ENCODE results near the gene VGF.

The VGF gene

DNA sequence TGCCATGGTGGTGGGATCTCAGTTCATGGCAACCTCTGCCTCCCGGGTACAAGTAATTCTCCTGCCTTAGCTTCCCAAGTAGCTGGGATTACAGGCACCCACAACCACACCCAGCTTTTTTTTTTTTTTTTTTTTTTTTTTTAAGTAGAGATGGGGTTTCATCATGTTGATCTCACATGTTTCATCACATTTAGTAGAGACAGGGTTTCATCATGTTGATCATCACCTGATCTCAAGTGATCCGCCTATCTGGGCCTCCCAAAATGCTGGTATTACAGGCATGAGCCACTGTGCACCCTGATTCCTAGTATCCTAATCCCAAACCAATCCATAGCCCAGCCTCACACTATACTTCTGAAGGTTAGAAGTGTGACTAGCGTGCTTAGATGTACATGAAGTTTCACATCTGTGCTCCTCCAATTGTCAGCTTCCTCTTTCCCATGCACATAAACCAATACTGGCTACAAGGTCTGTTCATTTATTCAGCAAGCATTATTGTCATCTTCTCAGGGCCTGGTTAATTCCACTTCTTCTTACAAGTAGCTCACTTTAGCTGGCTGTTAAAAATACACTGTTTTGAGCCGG, 21.6 kb upstream of the VGF start:
- no peak for DNase-seq (ENCODE audit: low read depth)
- H3K4me3 ChIP-seq (ENCODE audit: low read depth, low read length): no peak overlapping the region

DNA sequence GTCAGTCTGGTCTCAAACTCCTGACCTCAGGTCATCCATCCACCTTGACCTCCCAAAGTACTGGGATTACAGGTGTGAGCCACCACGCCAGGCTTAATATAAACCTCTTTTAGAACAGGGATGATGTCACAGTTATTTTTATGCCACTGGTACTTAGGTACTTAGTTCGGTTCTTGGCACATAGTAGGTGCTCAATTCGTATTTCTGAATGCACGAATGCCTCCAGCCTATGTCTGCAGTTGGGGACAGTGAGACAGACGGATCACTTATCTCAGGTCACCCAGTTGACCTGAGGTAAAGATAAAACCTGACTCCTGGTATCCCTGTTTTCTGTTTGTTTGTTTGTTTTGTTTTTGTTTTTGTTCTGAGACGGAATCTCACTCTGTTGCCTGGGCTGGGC, 20.8 kb upstream of the VGF start:
- no peak for DNase-seq (ENCODE audit: low read depth)
- H3K4me3 ChIP-seq (ENCODE audit: low read depth, low read length): no peak overlapping the region

DNA sequence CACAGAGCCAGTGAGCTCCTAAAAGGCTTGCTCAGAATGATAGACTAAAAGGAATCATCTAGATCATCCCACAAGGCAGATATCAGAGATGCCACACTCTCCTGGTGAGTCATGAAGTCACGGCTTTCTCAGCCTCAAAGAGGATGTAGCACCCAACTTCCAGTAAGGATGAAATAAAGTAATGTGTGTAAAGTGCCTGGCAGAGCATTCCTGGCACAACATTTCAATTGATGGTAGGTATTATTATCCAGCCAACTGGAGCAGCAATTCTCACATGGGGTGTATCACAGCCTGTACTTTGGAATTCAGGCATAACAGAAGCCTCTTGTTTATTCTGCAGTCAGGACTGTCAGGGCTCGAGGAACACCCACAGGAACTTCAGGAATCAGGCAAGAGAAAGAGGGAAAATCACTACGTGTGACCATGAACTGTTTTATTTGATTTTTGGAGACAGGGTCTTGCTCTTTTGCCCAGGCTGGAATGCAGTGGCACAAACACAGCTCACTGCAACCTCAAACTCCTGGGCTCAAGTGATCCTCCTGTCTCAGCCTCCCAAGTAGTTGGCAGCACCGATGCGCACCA, 20.0 kb upstream of the VGF start:
- DNase-seq (ENCODE audit: low read depth): no peak
- no peak overlapping the region for H3K4me3 ChIP-seq (ENCODE audit: low read depth, low read length)

DNA sequence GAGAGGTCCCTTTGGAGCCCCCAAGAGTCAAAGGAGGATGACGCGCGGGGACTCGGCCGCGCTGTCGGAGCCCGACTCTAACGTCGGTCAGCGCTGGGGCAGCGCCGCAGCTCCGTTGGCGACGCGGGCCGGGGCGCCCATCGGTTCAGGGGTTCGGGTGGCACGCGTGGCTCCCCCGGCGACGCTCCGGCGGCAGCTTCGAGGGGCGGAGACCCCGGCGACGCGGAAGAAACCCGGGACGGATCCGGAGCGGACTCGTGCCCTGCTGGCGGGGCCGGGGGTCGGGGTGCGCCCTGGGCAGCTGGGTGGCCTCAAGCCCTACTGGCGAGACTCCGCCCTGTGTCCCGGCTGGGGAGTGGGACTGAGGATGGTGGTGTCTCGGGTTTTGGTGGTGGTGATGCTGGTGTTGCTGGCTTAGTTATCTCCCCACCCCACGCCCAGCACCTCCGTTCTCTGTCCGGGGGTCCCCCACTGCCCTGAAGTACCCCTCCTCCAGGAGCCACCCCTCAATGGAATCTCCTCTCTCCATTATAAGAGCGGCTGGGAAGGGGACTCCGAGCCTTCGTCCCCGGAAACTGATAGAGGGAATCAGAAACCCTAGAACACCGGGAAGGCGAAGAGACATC, 14.9 kb upstream of the VGF start, which contains the start of gene NAT16:
Gene NAT16 (minus strand): TSS at position 164 of the 626 bp plus-strand sequence. CDS start 5,486 bp downstream, outside the sequence.
- no peak for DNase-seq (ENCODE audit: low read depth)
- H3K4me3 ChIP-seq (ENCODE audit: low read depth, low read length): no peak within 1 kb of the TSS

DNA sequence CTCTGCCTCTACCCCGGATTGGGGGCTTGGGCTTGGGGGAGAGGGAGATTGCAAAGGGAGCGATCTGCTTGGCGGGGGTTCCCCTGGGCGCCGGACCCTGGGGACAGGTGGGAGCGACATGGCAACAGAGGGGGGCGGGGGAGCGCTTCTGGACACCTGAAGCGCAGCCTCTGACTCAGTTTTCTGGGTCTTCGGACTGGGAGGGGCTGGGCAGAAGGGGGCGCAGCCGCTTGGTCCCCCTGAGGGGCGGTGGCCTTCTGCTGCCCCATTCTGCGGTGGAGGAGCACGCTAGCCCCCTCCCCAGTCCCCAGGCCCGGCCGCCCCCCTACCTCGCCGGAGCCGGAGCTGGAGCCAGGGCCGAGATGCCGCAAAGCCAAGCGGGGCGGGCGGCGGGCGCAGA, 14.3 kb upstream of the VGF start:
- H3K4me3 ChIP-seq (ENCODE audit: low read depth, low read length): no peak overlapping the region

DNA sequence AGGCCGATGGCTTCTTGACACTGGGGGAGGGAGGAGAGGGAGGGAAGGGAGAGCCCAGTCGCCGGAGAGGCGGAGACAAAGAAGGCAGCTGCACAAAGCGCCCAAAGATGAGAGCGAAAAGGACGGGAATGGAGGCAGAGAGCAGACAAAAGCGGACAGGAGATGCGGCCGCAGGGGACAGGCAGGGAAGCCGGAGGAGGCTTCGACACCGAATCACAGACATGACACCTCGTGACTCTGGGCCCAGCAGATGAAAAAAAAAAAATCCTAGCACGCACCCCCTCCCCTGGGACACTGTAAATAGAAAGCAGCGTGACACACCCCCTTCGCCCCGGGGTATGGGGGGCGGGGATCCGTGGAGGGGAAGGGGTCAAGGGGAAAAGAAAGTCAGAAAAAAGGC, 13.7 kb upstream of the VGF start:
- no peak overlapping the region for H3K4me3 ChIP-seq (ENCODE audit: low read depth, low read length)
- no peak for DNase-seq (ENCODE audit: low read depth)

More for the DNA sequence above, 14.3 kb upstream of the VGF start:
- no peak for DNase-seq (ENCODE audit: low read depth)

DNA sequence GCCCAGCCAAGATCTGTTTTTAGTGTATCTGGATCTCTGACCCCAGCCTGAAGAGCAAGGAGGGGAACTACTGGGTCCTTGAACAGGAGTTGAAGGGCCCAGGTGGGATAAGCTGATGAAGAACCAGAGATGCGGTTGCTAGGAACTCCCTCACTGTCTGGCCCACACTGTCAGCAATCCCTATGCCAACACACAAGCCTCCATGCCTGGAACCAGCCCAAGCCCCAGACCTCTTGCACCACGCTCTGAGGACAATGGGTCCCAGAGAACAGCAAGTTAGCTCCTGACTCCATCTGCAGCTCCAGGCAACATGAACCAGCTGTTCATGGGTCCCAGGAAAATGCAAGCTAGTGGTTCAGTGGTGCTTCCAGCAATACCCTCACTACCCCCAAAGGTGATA, 12.3 kb upstream of the VGF start:
- no peak for DNase-seq (ENCODE audit: low read depth)
- no peak overlapping the region for H3K4me3 ChIP-seq (ENCODE audit: low read depth, low read length)

DNA sequence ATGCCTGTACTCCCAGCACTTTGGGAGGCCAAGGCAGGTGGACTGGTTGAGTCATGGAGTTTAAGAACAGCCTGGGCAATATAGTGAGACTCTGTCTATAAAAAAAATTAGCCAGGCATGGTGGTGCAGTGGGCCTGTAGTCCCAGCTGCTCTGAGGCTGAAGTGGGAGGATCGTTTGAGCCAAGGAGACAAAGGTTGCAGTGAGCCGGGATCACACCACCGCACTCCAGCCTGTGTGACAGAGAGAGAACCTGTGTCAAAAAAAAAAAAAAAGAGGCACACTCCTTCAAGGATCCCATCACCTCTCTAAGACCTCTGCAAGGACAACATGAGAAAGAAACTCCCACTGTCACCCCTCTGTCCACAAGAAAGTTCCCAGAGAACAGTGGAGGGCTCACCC, 10.3 kb upstream of the VGF start:
- H3K4me3 ChIP-seq (ENCODE audit: low read depth, low read length): no peak overlapping the region
- DNase-seq (ENCODE audit: low read depth): no peak

DNA sequence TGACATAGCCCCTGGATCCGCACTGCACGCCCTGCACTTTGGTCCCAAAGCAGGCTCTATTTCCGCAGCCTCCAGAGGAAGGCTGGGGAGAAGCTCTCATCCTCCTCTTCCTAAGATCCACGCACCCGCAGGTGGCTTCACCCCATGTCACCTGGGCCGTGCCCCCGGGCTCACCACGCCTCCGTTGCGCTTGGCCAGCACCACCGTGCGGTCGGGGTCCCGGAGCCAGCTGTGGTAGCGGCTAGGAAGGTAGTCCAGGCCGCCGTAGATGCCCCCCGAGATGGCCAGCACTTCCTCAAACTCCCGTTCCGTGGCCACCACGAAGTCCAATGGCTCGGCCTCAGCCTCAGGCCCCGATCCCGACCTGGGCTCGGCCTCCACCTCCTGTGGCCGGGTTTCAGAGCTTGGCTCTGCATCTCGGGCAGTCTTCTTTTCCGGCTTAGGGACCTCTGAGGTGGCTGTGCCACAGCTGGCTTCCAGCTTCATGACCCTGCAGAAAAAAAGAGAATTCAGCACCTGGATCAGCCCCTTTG, 9.0 kb upstream of the VGF start:
- no peak overlapping the region for H3K4me3 ChIP-seq (ENCODE audit: low read depth, low read length)
- DNase-seq (ENCODE audit: low read depth): no peak

DNA sequence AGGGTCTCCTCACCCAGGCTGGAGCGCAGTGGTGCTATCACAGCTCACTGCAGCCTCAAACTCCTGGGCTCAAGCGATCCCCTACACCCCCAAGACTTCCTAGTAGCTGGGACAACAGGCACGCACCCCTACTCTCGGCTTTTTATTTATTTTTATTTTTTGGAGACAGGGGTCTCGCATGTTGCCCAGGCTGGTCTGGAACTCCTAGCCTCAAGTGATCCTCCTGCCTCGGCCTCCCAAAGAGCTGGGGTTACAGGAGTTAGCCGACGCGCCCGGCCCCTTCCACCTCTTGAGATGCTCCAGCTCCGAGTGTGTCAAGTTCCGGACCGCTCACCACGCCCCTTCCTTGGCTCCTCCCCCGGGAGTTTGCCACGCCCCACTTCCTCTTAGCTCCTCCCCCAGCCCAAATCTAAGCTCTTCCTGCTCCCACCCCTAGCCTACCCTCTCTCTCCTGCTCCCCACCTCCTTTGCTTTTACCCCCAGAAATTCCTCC, 8.4 kb upstream of the VGF start:
- H3K4me3 ChIP-seq (ENCODE audit: low read depth, low read length): peak overlapping the region; percentile 27
- DNase-seq (ENCODE audit: low read depth): no peak

DNA sequence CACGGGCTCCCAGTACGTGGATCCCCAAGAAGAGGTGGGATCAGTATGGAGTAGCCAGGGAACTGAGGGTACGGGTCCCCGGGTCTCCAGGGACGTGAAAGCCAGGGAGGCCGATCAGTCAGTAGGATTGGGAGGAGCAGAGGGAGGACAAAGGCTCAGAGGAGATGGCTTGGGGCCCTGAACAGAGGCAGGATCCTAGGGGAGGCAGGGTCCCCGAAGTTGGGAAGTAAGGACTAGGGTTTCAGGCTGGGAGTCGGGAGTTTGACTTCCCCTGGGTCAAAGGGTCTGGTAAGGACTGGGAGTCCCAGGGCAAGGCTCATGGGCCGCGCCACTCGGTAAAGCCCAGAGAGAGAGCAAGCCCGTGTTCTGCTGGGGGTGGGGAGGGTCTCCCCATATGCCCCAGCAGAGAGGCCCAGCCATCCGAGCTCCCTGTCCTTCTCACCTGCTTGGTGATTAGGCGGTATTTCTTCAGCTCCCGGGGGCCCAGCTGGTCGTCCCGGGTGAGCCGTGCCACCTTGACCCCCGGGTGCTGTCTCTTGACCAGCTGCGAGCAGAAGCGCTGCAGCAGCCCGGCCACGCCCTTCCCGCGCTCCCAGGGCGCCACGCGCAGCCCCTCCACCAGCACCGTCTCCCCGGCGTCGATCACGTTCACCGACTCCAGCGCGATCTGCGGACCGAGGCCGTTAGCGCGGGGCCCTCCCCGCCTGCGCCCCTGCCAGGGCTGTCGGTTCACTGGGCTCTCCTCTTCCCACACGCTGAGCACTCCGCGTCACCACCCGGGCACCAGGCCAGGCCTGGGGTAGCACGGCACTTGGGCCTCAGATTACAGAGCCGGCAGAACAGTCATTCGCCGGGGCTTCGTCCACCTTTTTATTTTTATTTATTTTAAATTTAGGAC, 7.7 kb upstream of the VGF start:
- H3K4me3 ChIP-seq (ENCODE audit: low read depth, low read length): peak overlapping the region; percentile 27

DNA sequence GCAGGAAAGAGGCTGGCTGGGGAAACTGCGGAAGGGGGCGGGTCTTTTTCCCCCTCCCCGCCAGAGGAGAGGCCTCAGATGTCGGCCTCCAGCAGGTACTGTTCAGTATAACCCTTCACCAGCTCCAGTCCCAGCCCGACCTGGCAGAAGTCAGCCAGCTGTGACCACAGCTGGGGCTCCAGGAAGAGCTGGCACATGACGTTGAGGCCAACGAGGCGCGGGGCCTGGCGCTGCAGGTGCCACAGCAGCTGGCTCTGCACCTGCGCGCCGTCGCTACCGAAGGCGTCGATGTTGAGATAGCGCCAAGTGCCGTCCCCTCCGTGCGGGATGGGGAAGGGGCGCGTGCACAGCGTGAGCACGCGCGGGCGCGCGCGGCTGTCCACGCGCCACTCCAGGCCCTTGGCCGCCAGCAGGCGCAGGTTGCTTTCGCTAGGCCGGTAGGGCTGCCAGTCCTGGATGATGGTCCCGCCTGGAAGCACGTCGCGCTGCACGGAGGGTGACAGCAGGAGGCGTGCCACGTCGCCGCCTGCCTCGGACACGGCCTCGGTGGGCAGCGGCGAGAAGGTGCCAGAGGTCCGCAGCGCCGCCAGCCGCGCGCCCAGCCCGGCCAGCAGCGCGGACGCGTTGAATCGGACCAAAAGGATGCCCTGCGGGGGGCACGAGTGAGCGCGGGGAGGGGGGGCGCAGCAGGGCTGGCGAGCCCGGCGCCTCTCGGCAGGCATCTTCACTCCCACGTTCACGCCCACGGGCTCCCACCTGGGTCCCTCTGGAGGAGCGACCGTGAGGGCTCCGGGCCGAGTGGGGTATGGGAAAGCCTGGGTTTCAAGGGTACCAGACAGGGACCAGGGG, 6.9 kb upstream of the VGF start:
- no peak for DNase-seq (ENCODE audit: low read depth)
- H3K4me3 ChIP-seq (ENCODE audit: low read depth, low read length): peak overlapping the region; percentile 16

More for the DNA sequence above, 7.7 kb upstream of the VGF start:
- no peak for DNase-seq (ENCODE audit: low read depth)

DNA sequence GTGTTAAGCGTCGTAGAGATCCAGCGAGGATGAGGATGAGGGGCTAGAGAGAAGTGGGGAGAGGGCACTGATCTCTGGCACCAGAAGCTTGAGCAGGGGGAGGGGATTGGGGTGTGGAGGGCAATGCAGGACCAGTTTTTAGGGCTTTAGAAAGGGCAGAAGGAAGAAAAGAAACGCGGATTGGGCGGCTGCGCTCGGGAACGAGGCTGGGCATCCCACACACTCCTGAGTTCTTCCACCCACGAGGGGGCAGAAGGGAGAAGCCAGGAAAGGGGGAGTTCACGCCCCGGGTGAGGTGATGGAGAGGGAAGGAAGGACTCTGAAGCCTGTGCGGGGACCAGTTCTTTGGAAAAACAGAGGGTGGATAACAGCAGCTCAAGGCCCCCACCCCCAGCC, 6.1 kb upstream of the VGF start:
- DNase-seq (ENCODE audit: low read depth): no peak
- H3K4me3 ChIP-seq (ENCODE audit: low read depth, low read length): no peak overlapping the region

DNA sequence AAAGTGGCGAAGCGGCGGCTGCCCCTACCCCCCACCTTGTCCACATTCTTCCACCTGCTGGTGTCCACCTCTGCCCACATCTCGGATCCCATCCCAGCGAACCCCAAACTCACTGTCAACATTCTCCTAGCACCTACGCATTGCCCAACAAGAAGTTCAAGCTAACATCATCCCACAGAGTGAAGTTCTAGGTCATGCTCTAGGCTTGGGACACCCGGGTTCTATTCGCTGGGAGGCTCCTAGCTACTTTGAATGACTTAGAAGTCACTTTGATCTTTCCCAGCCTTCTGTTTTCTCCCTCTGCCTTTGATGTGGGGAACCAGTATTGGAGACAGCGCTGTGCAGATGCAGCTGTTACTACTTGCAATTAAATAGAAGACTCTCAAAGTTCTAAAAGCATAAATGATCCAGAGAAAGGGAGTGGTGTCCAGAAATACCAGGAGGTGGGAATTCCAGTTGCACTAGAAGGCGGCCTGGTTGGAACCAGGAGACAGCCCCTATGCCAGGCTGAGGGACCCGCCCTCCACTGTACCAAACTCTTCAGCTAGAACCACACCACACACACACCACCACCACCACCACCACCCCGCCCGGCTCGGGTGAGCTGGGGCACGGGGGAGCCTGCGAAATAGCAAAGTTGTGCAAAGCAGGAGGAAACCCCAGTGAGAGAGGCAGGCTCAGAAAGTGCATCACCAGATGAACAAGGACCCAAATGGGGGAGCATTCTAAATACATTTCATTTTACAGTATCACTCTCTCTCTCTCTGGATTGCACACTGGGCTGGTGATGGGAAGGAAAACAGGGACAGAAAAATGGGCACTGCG, 5.5 kb upstream of the VGF start:
- no peak overlapping the region for H3K4me3 ChIP-seq (ENCODE audit: low read depth, low read length)
- no peak for DNase-seq (ENCODE audit: low read depth)

DNA sequence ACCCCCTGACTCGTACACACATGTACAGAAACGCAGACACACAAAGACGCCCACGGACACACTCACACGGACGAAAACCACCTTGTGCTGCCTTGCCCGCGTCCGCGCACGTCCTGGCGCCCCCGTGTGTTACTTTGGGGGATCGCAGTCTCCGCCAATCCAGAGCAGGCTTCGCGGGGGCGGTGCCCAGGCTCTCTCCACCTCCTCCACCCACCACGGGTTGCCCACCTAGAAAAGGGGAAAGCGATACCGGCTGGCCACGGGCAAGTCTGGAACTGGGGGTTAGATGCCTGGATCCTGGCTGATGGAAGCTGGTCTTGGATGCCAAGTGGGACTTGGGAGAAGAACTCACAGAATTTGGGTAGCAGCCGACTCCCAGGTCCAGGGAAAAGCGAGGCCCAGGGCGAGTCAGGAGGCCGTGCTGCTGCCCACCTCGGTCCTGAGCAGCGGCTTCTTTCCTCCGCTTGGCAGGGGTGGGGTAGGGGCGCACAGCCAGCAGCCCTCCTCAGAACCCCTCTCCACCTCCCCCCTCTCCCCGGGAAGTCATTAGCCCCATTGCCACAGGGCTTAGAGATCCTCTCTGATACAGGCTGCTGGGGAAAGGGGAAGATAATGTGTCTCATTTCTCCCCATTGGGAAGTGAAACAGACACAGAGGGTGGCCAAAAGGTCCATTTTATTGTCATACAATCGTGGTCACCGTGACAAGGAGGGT, 4.6 kb upstream of the VGF start:
- peak overlapping the region; percentile 20 for H3K4me3 ChIP-seq (ENCODE audit: low read depth, low read length)

DNA sequence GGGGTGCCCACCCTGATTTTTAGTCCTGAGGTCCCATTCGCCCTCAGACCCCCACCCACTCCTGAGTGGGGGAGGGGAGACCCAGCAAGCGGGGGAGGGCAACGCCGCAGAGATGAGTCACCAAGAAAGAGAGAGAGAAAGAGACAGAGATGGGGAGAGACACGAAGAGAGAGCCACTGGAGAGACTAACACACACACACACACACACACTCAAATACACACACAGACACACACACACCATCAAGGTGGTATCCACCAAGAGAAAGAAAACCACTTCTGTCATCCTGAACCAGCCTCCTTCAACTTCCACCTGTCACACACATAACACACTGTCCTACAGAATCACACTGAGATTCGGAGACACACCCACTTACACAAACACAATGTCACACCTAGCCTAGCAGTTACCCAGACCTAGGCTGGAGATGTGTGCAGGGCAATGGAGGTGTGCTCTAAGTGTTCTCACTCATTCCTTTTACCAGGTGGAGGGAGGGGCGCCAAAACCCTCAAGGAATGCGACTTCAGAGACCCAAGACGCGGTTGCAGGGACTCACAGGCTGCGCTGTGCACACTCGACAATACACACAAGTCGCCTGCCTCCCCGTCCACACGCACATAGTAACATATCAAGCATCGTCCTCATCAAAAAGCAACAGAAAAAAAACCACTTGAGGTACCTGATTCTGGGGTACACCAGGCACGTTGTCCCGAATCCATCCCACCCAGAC, 3.9 kb upstream of the VGF start:
- H3K4me3 ChIP-seq (ENCODE audit: low read depth, low read length): peak overlapping the region; percentile 20
- no peak for DNase-seq (ENCODE audit: low read depth)

More for the DNA sequence above, 4.6 kb upstream of the VGF start:
- no peak for DNase-seq (ENCODE audit: low read depth)

All from skeletal muscle cell (primary cell).